WI38 (cell line): ENCODE results near the gene CD53.
"Not testable (repeated sequence)": the region's sequence is repeated elsewhere in the genome, so short reads cannot be mapped to it uniquely, and the experiment has no call there.

Experiments used
- H3K4me3 ChIP-seq: 2 replicates; pipeline ENCODE4 v1.5.1; 2011; ENCODE audit warnings: low read depth, mild to moderate bottlenecking, control low read depth, low read length
- CTCF ChIP-seq: IDR thresholded peaks from 2 replicates; pipeline ENCODE4 v1.5.1; 2012; ENCODE audit warnings: low read depth, mild to moderate bottlenecking, control low read depth, low read length

Gene CD53

GRCh38 chr1:110853135-110853534 is 19.8 kb upstream of the CD53 start:
- no peak for TF ChIP-seq CTCF
- H3K4me3 ChIP-seq = no peak overlapping the region

DNA sequence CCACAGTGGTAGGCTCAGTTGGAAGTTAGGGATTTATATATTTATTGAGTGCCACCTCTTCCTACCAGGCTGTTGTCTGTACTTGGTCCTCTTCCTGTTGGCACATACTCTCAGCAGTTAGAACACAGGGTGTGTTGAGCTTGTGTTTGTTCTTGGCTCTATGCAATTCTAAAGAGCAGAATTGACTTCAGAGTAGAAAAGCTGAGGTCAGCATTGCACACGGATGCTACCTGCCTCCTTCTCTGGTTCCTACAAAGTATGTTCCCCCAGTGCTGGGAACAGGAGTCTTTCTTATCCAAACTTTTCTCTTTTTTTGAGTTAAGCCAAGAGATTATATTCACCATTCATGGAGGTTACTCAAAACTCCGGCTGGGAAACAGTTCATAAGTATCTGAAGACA is 16.5 kb upstream of the CD53 start:
- TF ChIP-seq CTCF = no peak
- no peak overlapping the region for H3K4me3 ChIP-seq

DNA sequence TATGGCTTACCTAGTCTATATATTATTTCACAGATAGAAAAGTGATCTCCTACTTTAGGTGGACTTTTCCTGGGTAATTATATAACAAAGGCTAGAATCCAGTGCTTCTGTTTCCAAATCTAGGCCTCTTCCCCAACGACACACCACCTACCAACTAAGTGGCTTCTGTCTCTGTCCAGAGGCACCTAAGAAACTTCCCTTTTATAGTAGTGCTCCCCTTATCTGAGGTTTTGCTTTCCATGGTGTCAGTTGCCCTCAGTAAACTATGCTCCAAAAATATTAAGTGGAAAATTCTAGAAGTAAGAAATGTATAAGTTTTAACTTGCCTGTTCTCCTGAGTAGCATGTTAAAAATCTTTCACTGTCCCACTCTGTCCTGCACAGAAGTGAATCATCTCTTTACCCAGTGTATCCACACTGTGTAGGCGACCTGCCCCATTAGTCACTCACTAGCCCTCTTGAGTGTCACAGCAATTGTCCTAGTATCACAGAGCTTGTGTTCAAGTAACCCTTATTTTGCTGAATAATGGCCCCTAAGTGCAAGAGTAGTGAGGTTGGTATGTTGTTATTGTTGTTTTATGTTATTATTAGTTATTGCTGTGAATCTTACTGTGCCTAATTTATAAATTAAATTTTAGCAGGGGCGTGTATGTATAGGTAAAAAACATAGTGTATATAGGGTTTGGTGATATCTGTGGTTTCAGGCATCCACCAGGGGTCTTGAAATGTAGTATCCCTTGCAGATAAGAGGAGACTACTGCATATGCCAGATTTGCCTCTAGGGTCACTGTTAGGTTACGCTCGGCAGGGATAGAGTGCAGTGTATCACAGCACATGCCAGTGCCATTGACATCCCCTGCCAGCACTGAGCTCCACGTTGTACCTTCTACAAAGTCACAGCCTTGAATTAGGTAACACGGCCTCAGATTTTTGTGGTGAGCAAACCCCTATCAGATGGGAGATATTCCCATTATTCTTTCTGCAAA is 14.7 kb upstream of the CD53 start:
- TF ChIP-seq CTCF = no peak

GRCh38 chr1:110859062-110859461 is 13.9 kb upstream of the CD53 start:
- H3K4me3 ChIP-seq = no peak overlapping the region
- no peak for TF ChIP-seq CTCF

More for the DNA sequence above, 14.7 kb upstream of the CD53 start:
- H3K4me3 ChIP-seq = no peak overlapping the region

DNA sequence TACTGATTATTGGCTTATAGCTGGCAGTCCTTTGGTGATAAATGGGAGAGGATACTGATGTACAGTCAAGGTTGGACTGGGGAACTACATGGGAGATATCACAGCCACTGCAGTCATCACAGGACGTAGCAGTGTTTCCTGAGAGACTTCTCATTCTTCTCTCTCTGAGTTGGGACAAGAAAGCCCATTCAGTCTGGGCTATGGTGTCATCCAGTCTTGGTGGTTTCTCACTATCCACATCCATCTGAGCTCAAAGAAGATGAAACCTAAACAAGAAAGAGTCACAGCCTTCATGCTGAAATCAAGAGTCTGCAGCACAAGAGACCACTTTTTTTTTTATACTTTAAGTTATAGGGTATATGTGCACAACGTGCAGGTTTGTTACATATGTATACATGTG is 12.8 kb upstream of the CD53 start:
- TF ChIP-seq CTCF = no peak
- no peak overlapping the region for H3K4me3 ChIP-seq

DNA sequence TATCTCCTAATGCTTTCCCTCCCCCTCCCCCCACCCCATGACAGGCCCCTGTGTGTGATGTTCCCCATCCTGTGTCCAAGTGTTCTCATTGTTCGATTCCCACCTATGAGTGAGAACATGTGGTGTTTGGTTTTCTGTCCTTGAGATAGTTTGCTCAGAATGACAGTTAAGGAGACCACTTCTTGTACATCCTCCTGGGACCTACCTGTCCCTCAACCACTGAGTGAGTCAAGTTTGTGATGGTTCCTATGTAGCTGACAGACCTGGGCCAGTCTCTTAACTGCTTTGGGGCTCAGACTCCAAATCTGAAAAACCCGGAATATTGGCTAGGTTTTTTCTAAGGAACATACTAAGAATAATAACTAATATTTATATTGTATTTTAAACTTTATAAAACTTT is 12.3 kb upstream of the CD53 start:
- not testable (repeated sequence) for H3K4me3 ChIP-seq

- H3K4me3 ChIP-seq = not testable (repeated sequence)
Measured at GRCh38 chr1:110861942-110862341, 11.0 kb upstream of the CD53 start.

GRCh38 chr1:110864287-110864686 is 8.7 kb upstream of the CD53 start:
- no peak overlapping the region for H3K4me3 ChIP-seq
- no peak for TF ChIP-seq CTCF
